Chondrocyte (in vitro differentiated cells): ENCODE data around the gene GNG13. TPM values are rescaled to one million over a fixed set of nuclear protein-coding genes. Genes with fewer than 3 reads are reported as not detected.

ENCODE experiments used
- DNase-seq: peaks from one replicate; pipeline ENCODE4 v3.0.0; 2021; ENCODE audit warnings: mixed read lengths, low spot score
- H3K27ac Mint-ChIP-seq: one replicate; pipeline ENCODE4 v1.8.0; 2021; ENCODE audit warnings: mild to moderate bottlenecking, moderate library complexity, mixed read lengths; ENCODE audit not compliant: unreplicated experiment
- H3K27me3 Mint-ChIP-seq: 2 replicates; pipeline ENCODE4 v1.8.0; 2021; ENCODE audit warnings: low read depth, mixed read lengths
- H3K36me3 Mint-ChIP-seq: 2 replicates; pipeline ENCODE4 v1.8.0; 2021; ENCODE audit warnings: low read depth, mixed read lengths
- H3K4me1 Mint-ChIP-seq: 2 replicates; pipeline ENCODE4 v1.8.0; 2021; ENCODE audit warnings: low read depth, mild to moderate bottlenecking, mixed read lengths
- H3K4me3 Mint-ChIP-seq: one replicate; pipeline ENCODE4 v1.8.0; 2021; ENCODE audit warnings: mild to moderate bottlenecking, moderate library complexity, mixed read lengths; ENCODE audit not compliant: unreplicated experiment
- H3K9me3 Mint-ChIP-seq: 2 replicates; pipeline ENCODE4 v1.8.0; 2021; ENCODE audit warnings: low read depth, mixed read lengths
- total RNA-seq: library from RNA; stranded (reverse); gene quantifications from 3 replicates; pipeline ENCODE4 v1.2.1, GENCODE V29; 2021
- TF ChIP-seq, protein P1 (sequence below): fragments of 200-600 bp; sonication (generic); IDR thresholded peaks from 2 replicates; pipeline ENCODE4 v1.5.0; 2021; ENCODE audit warnings: antibody characterized with exemption, mild to moderate bottlenecking, moderate library complexity

GNG13 gene
- total RNA-seq, 1 donor from 2014 or later, result not detected

DNA sequence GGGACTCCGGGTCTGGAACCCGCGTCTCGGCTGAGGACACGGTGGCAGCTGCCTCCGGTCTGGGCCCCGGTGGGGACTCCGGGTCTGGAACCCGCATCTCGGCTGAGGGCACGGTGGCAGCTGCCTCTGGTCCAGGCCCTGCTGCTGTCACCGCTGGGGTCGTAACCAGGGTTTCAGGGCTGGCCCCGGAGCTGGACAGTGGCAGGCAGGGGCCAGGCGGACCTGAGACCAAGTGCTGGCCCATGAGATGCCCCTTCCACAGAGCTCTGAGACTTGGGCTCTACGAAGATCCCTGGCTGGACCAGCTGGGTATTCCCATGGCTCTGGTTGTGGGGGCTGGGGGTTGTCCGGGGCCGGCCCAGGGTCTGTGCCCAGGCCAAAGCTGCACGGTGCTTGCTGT is 16.1 kb downstream of the GNG13 start:
- no peaks in the 10 kb centered on the region for H3K4me1 Mint-ChIP-seq
- TF ChIP-seq, protein P1, sequence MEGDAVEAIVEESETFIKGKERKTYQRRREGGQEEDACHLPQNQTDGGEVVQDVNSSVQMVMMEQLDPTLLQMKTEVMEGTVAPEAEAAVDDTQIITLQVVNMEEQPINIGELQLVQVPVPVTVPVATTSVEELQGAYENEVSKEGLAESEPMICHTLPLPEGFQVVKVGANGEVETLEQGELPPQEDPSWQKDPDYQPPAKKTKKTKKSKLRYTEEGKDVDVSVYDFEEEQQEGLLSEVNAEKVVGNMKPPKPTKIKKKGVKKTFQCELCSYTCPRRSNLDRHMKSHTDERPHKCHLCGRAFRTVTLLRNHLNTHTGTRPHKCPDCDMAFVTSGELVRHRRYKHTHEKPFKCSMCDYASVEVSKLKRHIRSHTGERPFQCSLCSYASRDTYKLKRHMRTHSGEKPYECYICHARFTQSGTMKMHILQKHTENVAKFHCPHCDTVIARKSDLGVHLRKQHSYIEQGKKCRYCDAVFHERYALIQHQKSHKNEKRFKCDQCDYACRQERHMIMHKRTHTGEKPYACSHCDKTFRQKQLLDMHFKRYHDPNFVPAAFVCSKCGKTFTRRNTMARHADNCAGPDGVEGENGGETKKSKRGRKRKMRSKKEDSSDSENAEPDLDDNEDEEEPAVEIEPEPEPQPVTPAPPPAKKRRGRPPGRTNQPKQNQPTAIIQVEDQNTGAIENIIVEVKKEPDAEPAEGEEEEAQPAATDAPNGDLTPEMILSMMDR, result no peak
- no peaks in the 10 kb centered on the region for H3K36me3 Mint-ChIP-seq
- no peak for DNase-seq
- no peaks in the 10 kb centered on the region for H3K27me3 Mint-ChIP-seq
- H3K9me3 Mint-ChIP-seq, result no peaks in the 10 kb centered on the region
- no peak overlapping the region for H3K4me3 Mint-ChIP-seq
- no peak overlapping the region for H3K27ac Mint-ChIP-seq

DNA sequence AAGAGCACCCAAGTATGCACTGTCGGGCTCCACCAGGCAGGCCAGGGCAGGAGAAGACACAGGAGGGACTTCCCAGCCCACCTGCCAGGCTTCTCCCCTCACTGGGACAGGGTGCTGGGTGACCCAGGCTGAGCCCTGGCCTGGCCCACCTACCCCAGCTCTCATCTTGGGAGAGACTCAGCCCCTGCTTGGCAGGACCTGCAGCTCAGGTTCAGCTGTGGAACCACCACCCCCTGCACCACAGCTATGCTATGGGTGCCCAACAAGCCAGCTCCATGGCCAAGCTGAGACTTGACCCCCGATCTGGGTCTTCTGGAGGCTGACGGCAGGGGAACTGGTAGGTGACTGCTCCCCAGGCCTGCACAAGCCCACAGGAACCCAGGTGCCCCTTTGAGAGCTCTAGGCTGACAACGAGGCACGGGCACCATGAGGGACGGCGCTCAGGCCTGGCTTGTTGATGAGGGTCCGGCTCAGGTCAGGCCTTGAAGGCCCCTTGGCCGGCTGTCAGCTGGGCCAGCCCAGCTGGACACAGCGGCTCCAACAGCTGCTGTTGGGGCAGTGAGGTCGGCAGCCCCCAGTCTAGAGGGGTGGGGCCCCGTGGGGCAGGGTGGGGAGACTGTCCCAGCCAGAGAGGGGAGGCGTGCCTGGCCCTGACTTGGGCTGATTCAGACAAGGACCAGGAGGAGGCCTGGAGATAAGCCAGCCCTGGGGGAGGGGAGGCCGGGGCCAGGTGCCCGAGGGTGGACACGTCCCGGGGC is 17.0 kb downstream of the GNG13 start:
- H3K4me3 Mint-ChIP-seq, result no peak overlapping the region
- no peak overlapping the region for H3K27ac Mint-ChIP-seq
- H3K36me3 Mint-ChIP-seq, result no peaks in the 10 kb centered on the region
- H3K27me3 Mint-ChIP-seq, result no peaks in the 10 kb centered on the region
- DNase-seq, result no peak
- TF ChIP-seq, protein P1, result no peak
- no peaks in the 10 kb centered on the region for H3K9me3 Mint-ChIP-seq
- no peaks in the 10 kb centered on the region for H3K4me1 Mint-ChIP-seq

DNA sequence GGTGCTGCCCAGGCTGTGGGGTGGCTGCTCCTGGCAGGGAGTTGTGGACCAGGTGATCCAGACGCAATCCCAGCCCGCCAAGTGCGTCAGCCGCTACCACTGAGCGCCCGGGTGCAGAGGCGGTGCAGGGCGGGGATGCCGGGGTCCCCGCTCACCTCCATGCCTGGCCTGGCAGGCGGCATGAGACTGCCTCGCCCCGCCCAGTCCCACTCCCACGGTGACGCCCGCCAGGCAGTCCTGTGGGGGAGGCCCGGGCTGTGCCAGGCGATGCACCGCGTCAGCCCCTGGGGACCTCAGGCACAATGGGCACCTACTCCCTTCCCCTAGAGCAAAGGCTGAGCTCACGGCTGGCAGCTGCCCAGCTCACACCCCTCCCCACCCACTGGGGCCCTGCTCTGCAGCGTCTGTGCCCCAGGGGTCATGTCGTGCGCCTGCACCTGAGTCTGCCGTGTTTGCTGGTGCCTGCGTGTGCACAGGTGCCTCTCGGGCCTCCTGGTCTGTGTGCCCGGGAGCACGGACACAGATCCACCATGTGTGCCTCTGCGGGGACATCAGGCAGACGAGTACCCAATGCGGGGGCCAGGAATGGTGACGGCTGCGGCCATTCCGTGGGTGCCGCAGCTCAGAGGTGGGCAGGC is 17.6 kb downstream of the GNG13 start:
- Mint-ChIP-seq H3K4me1 (peaks cover under 1% of the 10 kb centered on the region), H3K36me3 (no peaks in the 10 kb centered on the region), H3K27ac (no peak overlapping the region), H3K27me3 (no peaks in the 10 kb centered on the region), H3K9me3 (no peaks in the 10 kb centered on the region), H3K4me3 (no peak overlapping the region)
- TF ChIP-seq, protein P1, result no peak
- no peak for DNase-seq

DNA sequence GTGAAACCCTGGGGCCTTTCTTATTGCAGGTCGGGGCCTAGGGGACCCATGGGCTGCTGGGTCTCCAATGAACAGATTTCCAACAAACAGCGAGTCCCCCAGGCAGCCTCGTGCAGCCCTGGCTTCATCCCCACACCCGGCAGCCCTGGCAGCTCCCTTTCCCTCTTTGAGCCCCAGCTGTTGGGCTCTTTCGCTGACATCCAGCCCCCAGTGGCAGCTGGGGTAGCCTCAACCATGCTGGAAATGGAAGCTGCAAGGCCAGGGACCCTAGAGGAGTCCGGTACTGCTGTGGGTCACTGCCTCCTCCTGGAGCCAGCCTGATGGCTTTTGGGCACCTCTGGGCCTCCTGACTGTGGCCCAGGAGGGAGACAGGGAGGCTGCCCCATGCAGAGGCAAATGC is 18.3 kb downstream of the GNG13 start:
- H3K27me3 Mint-ChIP-seq, result no peaks in the 10 kb centered on the region
- no peak overlapping the region for H3K27ac Mint-ChIP-seq
- DNase-seq, result no peak
- no peaks in the 10 kb centered on the region for H3K36me3 Mint-ChIP-seq
- TF ChIP-seq, protein P1, result no peak
- no peak overlapping the region for H3K4me3 Mint-ChIP-seq
- H3K4me1 Mint-ChIP-seq, result peaks cover 3% of the 10 kb centered on the region
- H3K9me3 Mint-ChIP-seq, result no peaks in the 10 kb centered on the region

DNA sequence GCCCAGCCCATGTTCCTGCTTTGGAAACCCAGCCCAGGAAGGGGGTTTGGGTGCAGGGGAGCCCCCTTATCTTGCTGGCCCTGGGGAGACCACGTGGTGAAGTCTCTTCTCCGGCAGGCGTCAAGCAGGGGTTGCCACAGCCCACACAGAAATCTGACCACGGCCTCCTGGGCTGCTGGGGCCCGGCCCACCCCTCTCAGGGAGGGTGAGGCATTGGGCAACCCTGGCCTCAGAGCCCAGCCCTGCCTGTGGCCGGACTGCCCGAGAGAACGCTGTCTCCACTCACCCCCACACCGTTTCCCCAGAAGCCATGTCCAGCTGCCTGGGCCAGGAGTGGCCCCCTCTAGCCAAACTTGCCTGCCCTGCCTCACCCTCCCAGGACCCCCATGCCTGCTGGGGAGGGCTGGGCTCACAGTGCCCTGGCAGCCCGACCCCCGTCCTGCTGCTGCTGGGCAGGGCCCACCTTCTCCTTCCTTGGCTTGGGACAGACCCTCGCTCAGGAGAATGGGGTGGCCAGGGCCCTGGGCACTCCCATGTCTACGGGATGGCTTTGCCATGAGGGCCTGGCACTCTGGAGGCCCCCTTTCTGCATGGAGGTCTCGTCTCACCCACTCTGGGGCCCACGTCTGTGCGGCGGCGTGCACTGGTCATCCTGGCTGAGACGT is 19.1 kb downstream of the GNG13 start:
- no peak for DNase-seq
- H3K27me3 Mint-ChIP-seq, result no peaks in the 10 kb centered on the region
- TF ChIP-seq, protein P1, result no peak
- no peak overlapping the region for H3K4me3 Mint-ChIP-seq
- no peaks in the 10 kb centered on the region for H3K9me3 Mint-ChIP-seq
- peaks cover 3% of the 10 kb centered on the region for H3K4me1 Mint-ChIP-seq
- H3K27ac Mint-ChIP-seq, result no peak overlapping the region
- no peaks in the 10 kb centered on the region for H3K36me3 Mint-ChIP-seq
